Lower leg skin (tissue), 3 donors: ENCODE measurements around the gene TMEM87B.

Experiments used
- CTCF ChIP-seq, 3 donors: fragments of 450-650 bp; IDR thresholded peaks; one replicate each; pipeline ENCODE4 v1.5.1; 2016; ENCODE audit warnings: antibody characterized with exemption in 3 of 3, mild to moderate bottlenecking in 3 of 3, moderate library complexity in 2 of 3
- POLR2A ChIP-seq, 2 donors: fragments of 450-650 bp; IDR thresholded peaks; one replicate each; pipeline ENCODE4 v1.6.1; 2016 to 2017; ENCODE audit warnings: antibody characterized with exemption in 2 of 2, mild to moderate bottlenecking in 1 of 2, moderate library complexity in 1 of 2

DNA sequence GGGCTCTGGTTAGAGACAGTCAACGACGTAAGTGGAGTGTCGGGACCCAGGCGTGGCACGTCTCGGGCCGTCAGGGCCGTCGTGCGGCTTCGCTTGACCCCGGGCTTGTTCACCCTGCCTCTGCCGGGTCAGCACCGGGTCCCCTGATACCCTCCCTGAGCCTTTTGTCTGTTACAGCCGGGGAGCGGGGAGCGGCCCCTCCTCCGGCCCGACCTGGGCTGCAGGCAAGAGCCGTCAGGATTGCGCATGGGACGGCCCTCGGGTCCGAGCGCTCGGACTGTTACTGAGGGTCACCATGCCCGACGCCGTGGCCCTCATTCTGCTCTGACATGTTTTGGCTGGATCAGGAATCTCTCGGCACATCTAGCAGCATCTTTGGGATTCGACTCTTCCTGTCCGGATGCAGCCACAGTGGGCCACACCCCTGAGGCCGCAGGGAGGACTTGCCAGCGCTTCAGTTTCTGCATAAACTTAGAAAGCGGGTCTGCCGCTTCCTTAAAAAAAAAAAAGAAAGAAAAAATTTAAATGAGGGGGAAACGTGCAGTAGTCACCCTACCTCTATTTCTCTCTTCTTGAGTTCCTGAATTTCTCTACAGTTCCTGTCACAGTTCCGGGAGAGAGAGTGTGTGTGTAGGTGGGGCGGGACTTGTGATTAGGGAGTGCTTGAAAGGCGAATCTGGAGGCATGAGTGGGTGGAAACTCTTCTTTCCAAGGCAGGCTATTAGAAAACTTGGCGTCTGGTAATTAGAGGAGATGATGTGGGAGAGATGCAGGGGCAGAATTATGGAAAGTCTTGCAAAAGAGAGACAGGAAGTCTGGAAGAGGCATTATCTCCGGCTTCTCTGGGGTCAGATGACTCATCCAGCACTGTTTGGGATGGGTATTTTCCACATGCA, 909 bp downstream of the TMEM87B start:
- no peak for TF ChIP-seq POLR2A (IDR thresholded peaks at IDR 0.05)
- TF ChIP-seq CTCF (IDR thresholded peaks at IDR 0.05) = no peak
